GM12801 (cell line): Measurements from ENCODE around the gene CEP104.

Experiments
- CTCF ChIP-seq: IDR thresholded peaks from one replicate; pipeline ENCODE4 v1.5.1; 2011; ENCODE audit warnings: control low read depth; ENCODE audit not compliant: insufficient read length; ENCODE audit errors: extremely low read depth

Gene CEP104

GRCh38 chr1:3763351-3764125, 93.5 kb downstream of the CEP104 start:
- no peak for TF ChIP-seq CTCF

GRCh38 chr1:3762873-3763228, 94.2 kb downstream of the CEP104 start:
- no peak for TF ChIP-seq CTCF

- no peak for TF ChIP-seq CTCF
Observed at GRCh38 chr1:3762151-3762872, 94.7 kb downstream of the CEP104 start.
